EH (cell line): ENCODE measurements around the gene ATL1.

Experiments used
- DNase-seq: peaks from one replicate; pipeline ENCODE4 v3.0.0-alpha.2; 2015; ENCODE audit warnings: low read depth

The ATL1 gene

DNA sequence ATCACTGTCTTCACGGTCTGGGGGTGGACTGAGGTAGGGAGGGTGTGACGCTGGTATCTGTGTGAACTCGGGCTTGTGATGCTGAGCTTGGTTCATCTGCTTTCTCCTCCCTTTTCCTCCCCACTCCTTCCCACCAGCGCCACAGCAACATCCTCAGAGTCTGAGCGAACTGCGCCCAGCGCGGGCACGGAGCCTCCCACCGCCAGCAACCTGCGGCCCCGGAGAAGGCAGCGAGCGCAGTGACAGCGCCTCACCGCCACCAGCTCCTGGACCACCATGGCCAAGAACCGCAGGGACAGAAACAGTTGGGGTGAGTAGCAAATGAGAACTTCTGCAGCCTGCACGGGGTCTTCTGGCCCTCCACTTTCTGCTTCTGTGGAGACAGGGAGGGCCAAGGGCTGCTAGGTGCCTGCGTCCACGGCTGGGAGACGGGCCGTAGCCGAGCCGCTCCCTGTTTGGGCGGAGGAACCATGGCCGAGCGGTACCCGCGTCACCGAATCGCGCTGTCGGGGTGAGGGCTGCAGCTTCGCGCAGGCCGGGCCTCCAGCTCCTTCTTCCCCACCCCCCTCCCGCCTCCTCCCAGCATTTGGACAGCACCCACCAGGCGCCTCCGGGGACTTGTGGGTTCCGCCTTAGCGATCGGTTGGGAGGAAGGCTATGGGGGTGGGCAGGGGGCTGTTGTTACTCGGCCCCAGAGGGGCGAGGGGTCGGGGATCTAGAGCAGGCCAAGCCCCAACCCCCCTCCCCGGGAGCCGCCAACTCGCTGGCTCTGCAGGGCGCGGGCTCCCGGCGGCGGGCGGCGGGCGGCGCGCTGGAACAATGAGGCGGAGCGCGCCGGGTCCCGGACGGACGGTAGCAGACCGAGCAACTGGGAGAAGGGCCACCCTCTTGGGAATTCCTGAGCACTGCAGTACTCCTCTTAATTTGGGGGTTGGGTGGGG lies at the start of gene ATL1:
Gene ATL1, plus strand, starts transcription at position 156 of the 941 bp plus-strand sequence. Its CDS starts 121 bp downstream, at position 277.
- peak; percentile 80 for DNase-seq

GRCh38 chr14:50510157-50510556 lies 49.8 kb upstream of the ATL1 start:
- no peak for DNase-seq

- no peak for DNase-seq
Observed at GRCh38 chr14:50512463-50512862, 47.5 kb upstream of the ATL1 start.

DNA sequence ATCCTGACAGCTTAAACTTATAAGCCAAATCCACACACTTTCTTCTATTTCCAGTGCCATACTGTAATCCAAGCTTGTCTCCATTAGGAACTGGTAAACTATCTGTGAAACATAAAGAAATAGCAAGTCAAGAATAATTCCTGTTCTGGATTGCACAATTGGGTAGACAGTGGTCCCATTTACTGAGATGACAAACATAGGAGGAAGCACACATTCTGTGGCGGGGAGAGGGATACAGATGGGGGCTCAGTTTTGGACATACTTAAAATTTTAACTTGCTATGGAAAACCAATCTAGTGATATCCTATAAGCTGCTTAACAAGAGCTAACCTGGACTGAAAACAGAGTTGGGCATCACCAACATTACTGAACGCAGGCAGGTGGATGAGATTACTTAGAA lies 43.9 kb upstream of the ATL1 start:
- DNase-seq = no peak

DNA sequence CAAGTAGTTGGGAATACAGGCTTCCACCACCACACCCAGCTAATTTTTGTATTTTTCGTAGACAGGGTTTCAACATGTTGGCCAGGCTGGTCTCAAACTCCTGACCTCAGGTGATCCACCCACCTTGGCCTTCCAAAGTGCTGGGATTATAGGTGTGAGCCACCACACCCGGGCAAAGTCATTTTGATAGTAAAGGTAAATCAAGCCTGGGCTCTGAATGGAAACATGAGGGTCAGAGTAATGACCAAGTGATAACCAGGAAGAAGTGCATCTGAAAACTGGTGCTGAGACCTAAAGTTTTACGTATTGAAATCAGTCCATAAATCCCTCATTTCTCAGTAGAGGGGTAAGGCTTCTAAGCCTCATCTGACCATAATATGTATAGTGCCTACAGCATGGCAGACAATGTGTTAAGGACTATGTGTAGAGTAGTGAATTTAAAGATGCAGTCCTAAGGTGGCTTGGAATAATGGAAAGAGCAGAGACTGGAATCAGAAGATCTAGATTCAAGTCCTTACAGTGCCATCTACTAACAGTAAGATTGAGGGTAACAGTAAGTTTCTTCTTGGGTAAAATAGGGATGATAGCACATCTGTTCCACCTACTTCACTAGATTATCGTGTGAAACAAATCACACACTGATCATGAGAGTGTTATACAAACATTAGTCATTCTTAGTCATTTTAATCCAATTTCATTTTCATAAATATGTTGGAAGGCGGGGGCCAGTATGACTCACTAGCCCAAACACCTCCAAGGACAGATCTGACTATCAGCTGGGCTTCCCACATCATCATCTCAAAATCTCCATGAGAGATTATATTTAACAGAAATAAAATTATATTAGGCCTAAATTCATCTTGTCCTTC lies 38.8 kb upstream of the ATL1 start:
- peak; percentile 88 for DNase-seq

- DNase-seq = peak; percentile 26
Observed at GRCh38 chr14:50521912-50522341, 38.0 kb upstream of the ATL1 start.

DNA sequence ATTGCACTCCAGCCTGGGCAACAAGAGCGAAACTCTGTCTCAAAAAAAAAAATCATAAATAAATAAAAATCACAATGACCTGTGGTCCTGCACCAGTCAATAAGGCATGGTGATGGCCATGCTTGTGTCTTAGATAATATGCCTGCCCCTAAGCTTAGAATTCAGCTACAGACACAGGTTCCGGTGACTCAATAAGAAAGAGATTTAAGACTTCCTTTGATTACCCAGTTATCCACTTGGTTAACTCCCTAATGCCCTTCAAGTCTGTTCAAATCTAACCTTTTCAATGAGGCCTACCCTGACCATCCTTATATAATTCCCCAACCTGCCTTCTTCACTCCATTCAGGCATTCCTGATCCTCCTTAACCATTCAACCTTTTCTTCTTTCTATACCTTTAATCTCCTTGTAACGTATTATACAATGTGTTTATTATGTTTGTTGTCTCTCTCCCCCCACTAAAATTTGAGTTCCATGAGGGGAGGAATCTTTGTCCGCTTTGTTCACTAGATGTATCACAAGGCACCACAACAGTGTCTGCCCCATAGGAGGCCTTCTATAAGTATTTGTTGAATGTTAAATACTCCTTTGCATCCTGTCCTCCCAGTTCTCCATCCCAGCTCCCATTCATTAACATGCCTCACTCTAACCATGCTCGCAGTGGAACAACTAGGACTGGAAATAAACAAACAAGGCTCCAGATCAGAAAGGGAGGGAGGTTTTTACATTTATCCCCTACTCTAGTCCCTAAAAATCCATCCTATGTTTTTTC lies 36.5 kb upstream of the ATL1 start:
- DNase-seq = peak; percentile 10

DNA sequence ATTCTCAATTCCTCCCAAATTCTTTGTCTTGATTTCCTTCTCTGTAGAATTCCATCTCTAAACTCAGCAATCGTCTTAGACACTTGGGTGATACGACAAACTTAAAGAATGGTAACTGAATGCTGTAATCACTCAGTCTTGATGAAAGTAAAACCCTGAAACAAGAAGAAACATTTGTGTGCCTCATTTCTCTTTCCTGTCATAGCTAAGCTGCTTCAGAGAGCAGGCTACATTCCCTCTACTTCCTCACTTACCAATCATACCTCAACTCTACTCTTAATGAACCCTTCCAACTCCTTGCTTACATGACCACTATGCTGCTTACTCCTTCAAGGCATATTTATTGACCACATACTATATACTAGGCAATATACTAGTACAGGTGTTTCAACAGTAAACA lies 35.9 kb upstream of the ATL1 start:
- DNase-seq = no peak

- DNase-seq = peak; percentile 12
Observed at GRCh38 chr14:50524731-50525515, 35.0 kb upstream of the ATL1 start.

DNA sequence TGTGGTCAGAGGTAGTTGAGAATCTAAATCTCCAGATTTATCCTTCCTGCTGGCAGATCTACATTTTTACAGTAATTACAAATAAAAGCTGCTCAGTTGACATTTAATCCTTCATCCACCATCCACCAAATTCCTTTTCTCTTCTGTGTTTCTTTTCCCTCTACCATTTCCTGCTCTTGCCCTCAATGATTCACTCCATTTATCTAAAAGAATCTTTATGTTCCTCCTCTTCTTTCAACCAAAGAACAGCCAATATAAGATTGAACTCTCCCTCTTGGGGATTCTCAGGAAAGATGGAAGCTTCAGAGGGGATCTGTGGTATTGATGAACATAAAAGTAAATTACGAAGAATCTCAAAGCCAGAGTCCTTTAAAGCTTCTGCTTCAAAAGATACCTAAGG lies 31.9 kb upstream of the ATL1 start:
- peak; percentile 79 for DNase-seq

DNA sequence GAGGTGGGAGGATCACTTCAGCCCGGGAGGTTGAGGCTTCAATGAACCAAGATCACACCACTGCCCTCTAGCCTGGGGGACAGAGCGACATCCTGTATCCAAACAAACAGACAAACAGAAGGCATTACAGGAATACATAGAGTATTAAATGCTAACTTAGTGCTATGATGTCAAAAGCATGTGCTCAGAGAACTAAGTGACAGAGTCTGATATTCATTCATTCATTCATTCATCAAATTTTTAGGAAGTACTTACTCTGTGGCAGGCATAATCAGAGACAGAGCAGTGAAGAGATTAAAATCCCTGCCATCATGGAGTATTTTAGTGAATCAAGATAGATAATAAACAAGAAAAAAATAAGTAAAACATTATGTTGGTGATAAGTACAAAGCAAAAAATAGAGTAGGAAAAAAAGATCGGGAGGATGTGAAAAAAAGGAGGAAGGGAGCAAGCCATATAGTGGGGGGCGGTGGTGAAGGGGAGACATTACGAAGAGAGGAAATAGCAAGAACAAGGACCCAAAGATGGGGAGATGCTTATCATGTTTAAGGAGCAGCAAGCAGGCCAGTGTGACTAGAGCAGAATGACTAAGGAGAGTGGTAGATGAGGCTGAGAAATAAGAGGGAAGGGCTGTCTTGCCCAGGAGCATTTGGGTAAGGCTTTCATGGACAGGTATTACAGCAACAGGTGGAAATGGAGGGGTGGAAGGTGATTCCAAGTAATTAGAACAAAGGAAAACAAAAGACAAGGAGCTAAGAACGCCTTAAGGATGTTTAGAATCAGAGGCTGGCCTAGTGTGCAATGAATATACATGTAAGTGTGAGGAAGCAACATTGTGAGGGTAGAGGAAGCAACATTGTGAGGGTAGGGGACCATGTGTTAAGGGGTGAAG lies 30.4 kb upstream of the ATL1 start:
- DNase-seq = peak; percentile 57

DNA sequence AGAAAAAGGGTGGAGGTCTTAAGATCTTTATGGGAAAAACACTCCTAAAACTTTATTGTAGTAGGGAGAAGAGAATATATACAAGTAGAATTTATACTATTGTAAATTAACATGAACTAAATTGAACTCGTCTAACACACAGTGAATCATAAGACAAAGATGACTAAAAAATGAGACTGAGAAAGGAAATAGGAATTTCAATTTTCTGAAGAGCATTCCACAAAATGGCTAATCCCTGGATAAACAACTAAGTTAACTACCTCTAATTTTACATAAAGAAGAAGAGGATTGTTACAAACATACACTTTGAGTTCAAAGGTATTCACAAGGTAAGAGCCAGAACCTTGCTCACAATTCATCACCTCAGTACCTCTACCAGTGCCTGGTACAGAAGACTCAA lies 29.6 kb upstream of the ATL1 start:
- peak; percentile 79 for DNase-seq

GRCh38 chr14:50530794-50531365 lies 29.1 kb upstream of the ATL1 start:
- peak; percentile 7 for DNase-seq

DNA sequence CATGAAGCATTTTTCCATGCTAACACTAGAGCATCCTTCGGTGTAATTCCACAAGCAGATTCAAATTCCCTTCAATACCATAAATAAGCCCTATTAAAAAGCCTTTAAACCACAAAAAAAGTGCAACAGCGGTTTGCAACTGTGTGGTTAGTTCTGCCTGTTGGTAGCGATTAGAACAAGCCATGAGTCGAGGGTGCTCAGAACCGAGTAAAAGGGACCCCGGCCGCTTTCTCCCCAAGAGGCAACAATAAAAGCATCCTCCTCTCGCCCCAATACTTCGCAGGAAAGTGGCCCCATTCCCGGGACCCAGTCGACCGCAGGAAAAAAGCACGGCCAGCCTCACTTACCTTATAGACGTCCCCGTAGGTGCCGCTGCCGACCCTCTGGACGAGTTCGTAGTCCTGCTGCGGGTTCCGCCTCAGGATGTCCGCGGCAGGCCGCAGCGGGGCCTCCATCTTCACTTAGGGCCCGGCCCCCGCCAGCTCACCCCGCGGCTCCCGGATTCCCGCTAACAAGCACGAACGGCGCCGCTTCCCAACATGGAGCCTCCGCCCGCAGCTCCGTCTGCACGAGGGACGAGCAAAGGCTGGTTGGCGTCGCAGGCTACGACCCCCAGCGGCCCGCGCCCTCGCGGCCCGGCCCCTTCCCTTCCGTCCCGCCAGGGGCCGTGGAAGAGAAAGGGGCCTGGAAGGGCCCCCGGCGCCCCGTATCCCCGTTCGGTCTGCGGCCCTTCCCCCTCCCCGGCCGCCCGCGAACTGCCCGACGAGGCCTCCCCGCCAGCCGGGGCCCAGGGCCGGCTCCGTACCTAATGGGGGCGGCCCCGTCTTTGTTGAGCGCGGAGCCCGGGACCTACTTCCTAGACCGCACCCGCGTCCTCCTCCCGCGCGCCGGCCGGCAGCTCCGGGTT lies 28.1 kb upstream of the ATL1 start:
- peak; percentile 55 for DNase-seq

- DNase-seq = peak; percentile 91
Observed at GRCh38 chr14:50532502-50533240, 27.3 kb upstream of the ATL1 start, which contains the start of gene MAP4K5. Gene MAP4K5 (minus strand): TSS chr14:50532569. CDS start chr14:50532049, 520 bp downstream.

- no peak for DNase-seq
Observed at GRCh38 chr14:50533241-50533705, 26.7 kb upstream of the ATL1 start.

GRCh38 chr14:50533806-50534205 lies 26.1 kb upstream of the ATL1 start:
- peak; percentile 47 for DNase-seq

- DNase-seq = no peak
Observed at GRCh38 chr14:50534416-50534815, 25.5 kb upstream of the ATL1 start.
